Astrocyte (in vitro differentiated cells and primary cell): ENCODE measurements around the gene METTL3. TPM values are rescaled to one million over a fixed set of nuclear protein-coding genes. Genes with fewer than 3 reads are reported as not detected.

Source experiments
- DNase-seq: peaks from one replicate; pipeline ENCODE4 v3.0.0-alpha.2; 2010; ENCODE audit warnings: low read depth
- FAIRE-seq: peaks from 2 replicates; lab custom pipeline; 2011; peaks lifted over from hg19 to GRCh38; lab: Jason Lieb, UNC
- H2AFZ ChIP-seq: 2 replicates; pipeline ENCODE4 v1.6.0; 2012; ENCODE audit warnings: low read depth, low read length, inconsistent platforms
- H3K27ac ChIP-seq: 2 replicates; pipeline ENCODE4 v1.5.1; 2011; ENCODE audit warnings: low read depth, low read length, inconsistent platforms
- H3K27me3 ChIP-seq: 2 replicates; pipeline ENCODE4 v1.6.0; 2011; ENCODE audit warnings: low read length, inconsistent platforms; ENCODE audit not compliant: insufficient read depth
- H3K36me3 ChIP-seq: 2 replicates; pipeline ENCODE4 v1.5.1; 2011; ENCODE audit warnings: low read length, inconsistent platforms; ENCODE audit not compliant: insufficient read depth
- H3K4me1 ChIP-seq: 2 replicates; pipeline ENCODE4 v1.5.1; 2011; ENCODE audit warnings: low read length, inconsistent platforms; ENCODE audit not compliant: insufficient read depth
- H3K4me2 ChIP-seq: 2 replicates; pipeline ENCODE4 v1.6.0; 2012; ENCODE audit warnings: low read length, inconsistent platforms
- H3K4me3 ChIP-seq: 2 replicates; pipeline ENCODE4 v1.5.1; 2011; ENCODE audit warnings: low read depth, mild to moderate bottlenecking, low read length, inconsistent platforms; ENCODE audit not compliant: insufficient read depth
- H3K79me2 ChIP-seq: 2 replicates; pipeline ENCODE4 v1.6.0; 2012; ENCODE audit warnings: mild to moderate bottlenecking, low read length, inconsistent platforms; ENCODE audit not compliant: insufficient read depth
- H3K9ac ChIP-seq: 2 replicates; pipeline ENCODE4 v1.6.0; 2012; ENCODE audit warnings: mild to moderate bottlenecking, low read length, inconsistent platforms
- H3K9me3 ChIP-seq: 2 replicates; pipeline ENCODE4 v1.5.1; 2012; ENCODE audit warnings: low read depth, mild to moderate bottlenecking, low read length, inconsistent platforms; ENCODE audit not compliant: insufficient read depth
- H4K20me1 ChIP-seq: 2 replicates; pipeline ENCODE4 v1.6.0; 2012; ENCODE audit warnings: low read length, inconsistent platforms; ENCODE audit not compliant: insufficient read depth
- H3K27ac Mint-ChIP-seq: one replicate; pipeline ENCODE4 v1.8.0; 2021; ENCODE audit warnings: mild to moderate bottlenecking, mixed read lengths; ENCODE audit not compliant: unreplicated experiment
- H3K27me3 Mint-ChIP-seq: one replicate; pipeline ENCODE4 v1.8.0; 2021; ENCODE audit warnings: low read depth, mixed read lengths; ENCODE audit not compliant: unreplicated experiment
- H3K36me3 Mint-ChIP-seq: one replicate; pipeline ENCODE4 v1.8.0; 2021; ENCODE audit warnings: low read depth, mixed read lengths; ENCODE audit not compliant: unreplicated experiment
- H3K4me1 Mint-ChIP-seq: one replicate; pipeline ENCODE4 v1.8.0; 2021; ENCODE audit warnings: low read depth, mixed read lengths; ENCODE audit not compliant: unreplicated experiment
- H3K4me3 Mint-ChIP-seq: one replicate; pipeline ENCODE4 v1.8.0; 2021; ENCODE audit warnings: mild to moderate bottlenecking, moderate library complexity, mixed read lengths; ENCODE audit not compliant: unreplicated experiment
- H3K9me3 Mint-ChIP-seq: one replicate; pipeline ENCODE4 v1.8.0; 2021; ENCODE audit warnings: mild to moderate bottlenecking, mixed read lengths; ENCODE audit not compliant: unreplicated experiment
- EZH2 ChIP-seq: IDR thresholded peaks from 2 replicates; pipeline ENCODE4 v1.6.1; 2012; ENCODE audit warnings: mild to moderate bottlenecking, low read length, inconsistent platforms; ENCODE audit not compliant: insufficient read depth
- total RNA-seq: library from RNA; stranded (reverse); gene quantifications from 2 replicates; pipeline ENCODE4 v1.2.1, GENCODE V29; 2021
- TF ChIP-seq, protein P1 (sequence below): IDR thresholded peaks from 2 replicates; pipeline ENCODE4 v1.5.1; 2011; ENCODE audit warnings: low read depth, mild to moderate bottlenecking, inconsistent platforms, low read length, moderate library complexity; ENCODE audit not compliant: insufficient read depth

METTL3 gene
- total RNA-seq, 1 donor from 2014 or later, result 44.0 TPM

DNA sequence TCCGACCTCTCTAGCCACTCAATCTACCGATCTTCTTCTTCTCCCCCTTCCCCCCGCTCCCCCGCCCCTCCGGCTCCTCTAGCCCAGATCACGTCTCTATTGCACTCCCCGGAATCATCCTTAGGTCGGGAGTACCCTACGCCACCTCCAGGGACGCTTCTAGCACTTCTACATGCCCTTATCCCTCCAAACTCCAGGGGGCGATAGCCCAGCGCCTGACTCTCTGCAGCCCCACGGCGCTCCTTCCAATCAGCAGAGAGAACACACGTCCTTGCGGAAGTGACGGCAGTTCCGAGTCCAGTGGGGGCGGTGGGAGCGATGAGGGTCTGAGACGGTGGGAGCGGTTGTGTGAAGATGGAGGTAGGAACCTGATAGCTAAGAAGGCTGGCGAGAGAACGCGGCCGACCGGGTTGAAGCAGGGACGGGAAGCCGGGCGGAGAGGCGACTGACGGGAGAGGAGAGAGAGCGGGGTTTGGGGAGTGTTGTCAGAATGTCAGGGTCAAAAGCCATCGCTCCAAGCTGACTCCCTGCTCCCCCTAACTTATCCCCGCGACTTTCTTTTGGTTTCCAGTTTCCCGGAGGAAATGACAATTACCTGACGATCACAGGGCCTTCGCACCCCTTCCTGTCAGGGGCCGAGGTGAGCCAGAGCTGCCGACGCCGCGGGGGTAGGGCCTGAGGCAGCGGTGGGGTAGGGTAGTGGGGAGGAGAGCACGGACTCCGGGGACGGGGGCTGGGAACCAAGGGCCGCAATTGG is 34.0 kb downstream of the METTL3 start, which contains the start of the genes RAB2B and TOX4:
TSS of gene RAB2B (minus strand) at position 35 of the 757 bp plus-strand sequence. CDS start 87 bp downstream, outside the sequence.
TSS of gene TOX4 (plus strand) at position 271 of the 757 bp plus-strand sequence. CDS start at position 355, 84 bp downstream.
- Histone ChIP-seq H2AFZ (peak within 1 kb of the TSS; percentile 88), H3K27me3 (no peaks in the 10 kb centered on the region), H3K27ac (peak within 1 kb of the TSS; percentile 92), H3K9me3 (no peaks in the 10 kb centered on the region), H3K4me2 (peak within 1 kb of the TSS; percentile 99), H3K36me3 (peaks cover 7% of the 10 kb centered on the region), H3K4me3 (peak within 1 kb of the TSS; percentile 98), H4K20me1 (peaks cover 15% of the 10 kb centered on the region), H3K4me1 (peaks cover 11% of the 10 kb centered on the region), H3K79me2 (peaks cover 64% of the 10 kb centered on the region), H3K9ac (peak within 1 kb of the TSS; percentile 99)
- DNase-seq, result peak; percentile 96
- TF ChIP-seq, protein P1, sequence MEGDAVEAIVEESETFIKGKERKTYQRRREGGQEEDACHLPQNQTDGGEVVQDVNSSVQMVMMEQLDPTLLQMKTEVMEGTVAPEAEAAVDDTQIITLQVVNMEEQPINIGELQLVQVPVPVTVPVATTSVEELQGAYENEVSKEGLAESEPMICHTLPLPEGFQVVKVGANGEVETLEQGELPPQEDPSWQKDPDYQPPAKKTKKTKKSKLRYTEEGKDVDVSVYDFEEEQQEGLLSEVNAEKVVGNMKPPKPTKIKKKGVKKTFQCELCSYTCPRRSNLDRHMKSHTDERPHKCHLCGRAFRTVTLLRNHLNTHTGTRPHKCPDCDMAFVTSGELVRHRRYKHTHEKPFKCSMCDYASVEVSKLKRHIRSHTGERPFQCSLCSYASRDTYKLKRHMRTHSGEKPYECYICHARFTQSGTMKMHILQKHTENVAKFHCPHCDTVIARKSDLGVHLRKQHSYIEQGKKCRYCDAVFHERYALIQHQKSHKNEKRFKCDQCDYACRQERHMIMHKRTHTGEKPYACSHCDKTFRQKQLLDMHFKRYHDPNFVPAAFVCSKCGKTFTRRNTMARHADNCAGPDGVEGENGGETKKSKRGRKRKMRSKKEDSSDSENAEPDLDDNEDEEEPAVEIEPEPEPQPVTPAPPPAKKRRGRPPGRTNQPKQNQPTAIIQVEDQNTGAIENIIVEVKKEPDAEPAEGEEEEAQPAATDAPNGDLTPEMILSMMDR, result peak; percentile 89
- no peak for TF ChIP-seq EZH2
- peak within 1 kb of the TSS; percentile 100 for H3K4me3 Mint-ChIP-seq
- H3K9me3 Mint-ChIP-seq, result no peaks in the 10 kb centered on the region
- H3K36me3 Mint-ChIP-seq, result peaks cover 5% of the 10 kb centered on the region
- H3K4me1 Mint-ChIP-seq, result peaks cover 4% of the 10 kb centered on the region
- no peaks in the 10 kb centered on the region for H3K27me3 Mint-ChIP-seq
- peak within 1 kb of the TSS; percentile 97 for H3K27ac Mint-ChIP-seq
- no peak for FAIRE-seq

DNA sequence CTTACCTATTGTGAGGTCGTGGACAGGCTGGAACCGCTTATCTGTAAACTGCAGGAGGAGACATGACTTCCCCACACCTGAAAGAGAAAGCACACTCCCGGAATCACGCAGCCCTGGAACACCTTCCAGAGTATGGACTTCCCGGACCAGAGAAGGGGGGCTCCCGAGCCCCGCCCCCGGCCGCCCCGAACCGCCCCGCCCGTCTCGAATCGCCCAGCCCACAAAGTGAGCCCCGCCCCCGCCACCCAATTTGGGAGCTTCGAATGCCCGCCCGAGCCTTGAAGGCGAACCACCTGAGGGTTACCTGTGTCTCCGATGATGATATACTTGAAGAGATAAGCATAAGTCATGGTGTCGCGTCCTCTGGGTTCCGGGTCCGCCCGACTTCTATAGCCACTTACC is 34.6 kb downstream of the METTL3 start:
- DNase-seq (peak; percentile 42), FAIRE-seq (no peak)
- peaks cover 5% of the 10 kb centered on the region for H3K36me3 Mint-ChIP-seq
- no peaks in the 10 kb centered on the region for H3K9me3 ChIP-seq
- H3K4me1 Mint-ChIP-seq, result peaks cover 4% of the 10 kb centered on the region
- peak overlapping the region; percentile 97 for H3K27ac Mint-ChIP-seq
- peak overlapping the region; percentile 88 for H3K4me3 ChIP-seq
- H3K27me3 ChIP-seq, result no peaks in the 10 kb centered on the region
- peak overlapping the region; percentile 75 for H3K27ac ChIP-seq
- H2AFZ ChIP-seq, result peak overlapping the region; percentile 85
- peak overlapping the region; percentile 99 for H3K9ac ChIP-seq
- H4K20me1 ChIP-seq, result peaks cover 12% of the 10 kb centered on the region
- H3K79me2 ChIP-seq, result peaks cover 58% of the 10 kb centered on the region
- H3K9me3 Mint-ChIP-seq, result no peaks in the 10 kb centered on the region
- no peak for TF ChIP-seq EZH2
- TF ChIP-seq, protein P1, result no peak
- H3K36me3 ChIP-seq, result peaks cover 7% of the 10 kb centered on the region
- peak overlapping the region; percentile 100 for H3K4me3 Mint-ChIP-seq
- H3K4me2 ChIP-seq, result peak overlapping the region; percentile 94
- peaks cover 11% of the 10 kb centered on the region for H3K4me1 ChIP-seq
- H3K27me3 Mint-ChIP-seq, result no peaks in the 10 kb centered on the region
